Measurements from ENCODE around the gene AKNA. TPM values are rescaled to one million over a fixed set of nuclear protein-coding genes. Genes with fewer than 3 reads are reported as not detected.
A peak's percentile ranks its signal among the peaks of the same experiment; 100 is the strongest.

The AKNA gene
- total and polyA plus RNA-seq, 7 experiments from 2014 or later, result 20.5 to 403 (median 347) TPM

- no peaks in the 10 kb centered on the region for H3K9me3 Mint-ChIP-seq
- no peaks in the 10 kb centered on the region for H3K36me3 Mint-ChIP-seq
- Histone ChIP-seq H3K9me3 (ENCODE audit: control insufficient read depth in 2 of 3, low read length in 3 of 3) (no peaks in the 10 kb centered on the region), H3K27ac (ENCODE audit: low read depth, low read length) (no peak overlapping the region), H3K4me3 (ENCODE audit: low read length) (no peak overlapping the region), H3K4me1 (ENCODE audit: control insufficient read depth in 2 of 2, insufficient read depth in 2 of 2, low read length in 2 of 2) (no peaks in the 10 kb centered on the region), H3K27me3 (ENCODE audit: control insufficient read depth in 2 of 2, insufficient read depth in 2 of 2, low read length in 2 of 2) (no peaks in the 10 kb centered on the region), H3K36me3 (ENCODE audit: control insufficient read depth in 2 of 3, insufficient read depth in 3 of 3, low read length in 3 of 3) (no peaks in the 10 kb centered on the region)
- no peak overlapping the region for H3K27ac Mint-ChIP-seq
- ATAC-seq, result no peak
- no peak overlapping the region for H3K4me3 Mint-ChIP-seq
- CTCF ChIA-PET, result interaction anchor here (1.1 to 7.5 kb wide), 3 partner anchors 27 to 221 kb away, joined by 3 to 65 read pairs (median 8); no protein-coding TSS in a partner anchor
- H3K27me3 Mint-ChIP-seq, result peaks cover 0 to 15% (median 0%) of the 10 kb centered on the region in 5 donors
- intact Hi-C loops (cut with micrococcal nuclease), result loop anchor here in 1 of 2 donors (10.0 kb wide), 1 partner anchor 222 kb away; the partner anchor contains the start of gene TEX53
- H3K4me1 Mint-ChIP-seq, result peaks cover 0 to 5% (median 4%) of the 10 kb centered on the region in 7 donors
- DNase-seq, result no peak
- POLR2A ChIA-PET, result no interaction called here
Measured at GRCh38 chr9:114432323-114433067, 44.7 kb upstream of the AKNA start.

GRCh38 chr9:114431770-114432169 lies 44.0 kb upstream of the AKNA start:
- Mint-ChIP-seq H3K27ac (no peak overlapping the region), H3K4me1 (peaks cover 0 to 5% (median 4%) of the 10 kb centered on the region in 7 donors), H3K36me3 (no peaks in the 10 kb centered on the region), H3K27me3 (peaks cover 0 to 19% (median 0%) of the 10 kb centered on the region in 5 donors), H3K9me3 (no peaks in the 10 kb centered on the region), H3K4me3 (no peak overlapping the region)
- no peak overlapping the region for H3K4me3 ChIP-seq (ENCODE audit: low read length)
- H3K4me1 ChIP-seq (ENCODE audit: control insufficient read depth in 2 of 2, insufficient read depth in 2 of 2, low read length in 2 of 2), result no peaks in the 10 kb centered on the region
- intact Hi-C loops (cut with micrococcal nuclease), result loop anchor here in 1 of 2 donors (10.0 kb wide), 1 partner anchor 223 kb away; the partner anchor contains the start of gene TEX53
- no peak overlapping the region for H3K27ac ChIP-seq (ENCODE audit: low read depth, low read length)
- CTCF ChIA-PET, result interaction anchor here (7.5 kb wide), 1 partner anchor 222 kb away, joined by 65 read pairs; no protein-coding TSS in a partner anchor
- ATAC-seq (no peak), DNase-seq (no peak)
- H3K27me3 ChIP-seq (ENCODE audit: control insufficient read depth in 2 of 2, insufficient read depth in 2 of 2, low read length in 2 of 2), result no peaks in the 10 kb centered on the region
- H3K36me3 ChIP-seq (ENCODE audit: control insufficient read depth in 2 of 3, insufficient read depth in 3 of 3, low read length in 3 of 3), result no peaks in the 10 kb centered on the region
- H3K9me3 ChIP-seq (ENCODE audit: control insufficient read depth in 2 of 3, low read length in 3 of 3), result no peaks in the 10 kb centered on the region
- POLR2A ChIA-PET, result interaction anchor here (0.6 kb wide), 1 partner anchor 9 kb away, joined by 4 read pairs; no protein-coding TSS in a partner anchor

DNA sequence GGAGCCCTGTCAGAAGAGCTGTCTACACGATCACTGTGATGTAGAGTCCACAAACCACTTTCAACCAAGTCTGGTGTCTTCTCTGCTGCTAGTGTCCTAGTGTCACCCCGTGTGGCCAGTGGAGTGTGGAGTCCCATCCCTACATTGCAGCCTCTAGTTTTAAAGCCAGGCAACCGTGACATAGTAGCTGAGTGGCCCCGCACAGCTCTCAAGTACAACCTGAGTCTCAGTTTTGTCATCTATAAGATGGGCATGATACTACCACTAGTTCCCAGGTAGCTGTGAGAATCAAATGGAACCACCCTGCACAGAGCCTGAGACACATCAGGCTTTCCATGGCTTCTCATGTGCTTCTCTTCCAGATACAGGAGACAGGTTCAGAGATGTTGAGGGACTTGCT lies 43.2 kb upstream of the AKNA start:
- Mint-ChIP-seq H3K36me3 (no peaks in the 10 kb centered on the region), H3K27ac (no peak overlapping the region)
- ATAC-seq, result no peak

DNA sequence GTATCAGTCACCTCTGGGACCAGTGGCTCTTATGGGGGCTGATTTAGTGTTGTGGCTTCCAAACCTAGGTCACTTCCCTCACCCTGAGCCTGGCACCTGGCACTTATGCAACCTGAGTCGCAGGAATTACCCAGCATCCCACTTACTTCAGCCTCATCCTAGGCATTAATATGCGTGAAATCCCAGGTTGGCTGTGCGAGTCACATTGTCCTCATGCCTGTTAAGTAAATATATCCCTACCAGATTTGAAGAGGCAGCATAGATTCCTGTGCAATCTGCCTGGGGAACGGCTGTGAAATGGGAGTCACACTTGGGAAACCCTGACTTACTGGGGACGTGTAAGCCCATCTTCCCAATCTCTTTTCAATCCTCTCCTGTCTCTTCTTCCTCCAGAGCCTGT lies 42.7 kb upstream of the AKNA start:
- no peaks in the 10 kb centered on the region for H3K4me1 ChIP-seq (ENCODE audit: control insufficient read depth in 2 of 2, insufficient read depth in 2 of 2, low read length in 2 of 2)
- H3K27ac ChIP-seq (ENCODE audit: low read depth, low read length), result no peak overlapping the region
- ChIA-PET CTCF (interaction anchor here (7.5 kb wide), 1 partner anchor 223 kb away, joined by 65 read pairs; no protein-coding TSS in a partner anchor), POLR2A (no interaction called here)
- Mint-ChIP-seq H3K36me3 (no peaks in the 10 kb centered on the region), H3K4me3 (no peak overlapping the region), H3K9me3 (no peaks in the 10 kb centered on the region), H3K27me3 (peaks cover 0 to 19% (median 0%) of the 10 kb centered on the region in 5 donors), H3K27ac (no peak overlapping the region), H3K4me1 (peaks cover 0 to 5% (median 4%) of the 10 kb centered on the region in 7 donors)
- H3K27me3 ChIP-seq (ENCODE audit: control insufficient read depth in 2 of 2, insufficient read depth in 2 of 2, low read length in 2 of 2), result no peaks in the 10 kb centered on the region
- no peaks in the 10 kb centered on the region for H3K9me3 ChIP-seq (ENCODE audit: control insufficient read depth in 2 of 3, low read length in 3 of 3)
- no peaks in the 10 kb centered on the region for H3K36me3 ChIP-seq (ENCODE audit: control insufficient read depth in 2 of 3, insufficient read depth in 3 of 3, low read length in 3 of 3)
- ATAC-seq (no peak), DNase-seq (no peak)
- intact Hi-C loops (cut with micrococcal nuclease), result loop anchor here in 1 of 2 donors (10.0 kb wide), 1 partner anchor 224 kb away; the partner anchor contains the start of gene TEX53
- no peak overlapping the region for H3K4me3 ChIP-seq (ENCODE audit: low read length)

More for the DNA sequence above, 43.2 kb upstream of the AKNA start:
- Histone ChIP-seq H3K27me3 (ENCODE audit: control insufficient read depth in 2 of 2, insufficient read depth in 2 of 2, low read length in 2 of 2) (no peaks in the 10 kb centered on the region), H3K4me3 (ENCODE audit: low read length) (no peak overlapping the region), H3K4me1 (ENCODE audit: control insufficient read depth in 2 of 2, insufficient read depth in 2 of 2, low read length in 2 of 2) (no peaks in the 10 kb centered on the region), H3K9me3 (ENCODE audit: control insufficient read depth in 2 of 3, low read length in 3 of 3) (no peaks in the 10 kb centered on the region), H3K27ac (ENCODE audit: low read depth, low read length) (no peak overlapping the region), H3K36me3 (ENCODE audit: control insufficient read depth in 2 of 3, insufficient read depth in 3 of 3, low read length in 3 of 3) (no peaks in the 10 kb centered on the region)
- H3K27me3 Mint-ChIP-seq, result peaks cover 0 to 19% (median 0%) of the 10 kb centered on the region in 5 donors
- ChIA-PET POLR2A (no interaction called here), CTCF (interaction anchor here (7.5 kb wide), 1 partner anchor 222 kb away, joined by 65 read pairs; no protein-coding TSS in a partner anchor)
- DNase-seq, result no peak
- intact Hi-C loops (cut with micrococcal nuclease), result loop anchor here in 1 of 2 donors (10.0 kb wide), 1 partner anchor 224 kb away; the partner anchor contains the start of gene TEX53
- H3K4me1 Mint-ChIP-seq, result peaks cover 0 to 5% (median 4%) of the 10 kb centered on the region in 7 donors
- H3K4me3 Mint-ChIP-seq, result no peak overlapping the region
- no peaks in the 10 kb centered on the region for H3K9me3 Mint-ChIP-seq

- Mint-ChIP-seq H3K4me3 (no peak overlapping the region), H3K27me3 (peaks cover 0 to 19% (median 0%) of the 10 kb centered on the region in 5 donors), H3K9me3 (no peaks in the 10 kb centered on the region), H3K4me1 (peaks cover 0 to 5% (median 4%) of the 10 kb centered on the region in 7 donors), H3K36me3 (no peaks in the 10 kb centered on the region), H3K27ac (peak overlapping the region in 1 of 9 donors; percentile 49)
- ChIA-PET POLR2A (no interaction called here), CTCF (interaction anchor here (0.6 kb wide), 1 partner anchor 57 kb away, joined by 3 read pairs; no protein-coding TSS in a partner anchor)
- no peak for ATAC-seq
- Histone ChIP-seq H3K4me1 (ENCODE audit: control insufficient read depth in 2 of 2, insufficient read depth in 2 of 2, low read length in 2 of 2) (no peaks in the 10 kb centered on the region), H3K36me3 (ENCODE audit: control insufficient read depth in 2 of 3, insufficient read depth in 3 of 3, low read length in 3 of 3) (no peaks in the 10 kb centered on the region), H3K9me3 (ENCODE audit: control insufficient read depth in 2 of 3, low read length in 3 of 3) (no peaks in the 10 kb centered on the region), H3K27me3 (ENCODE audit: control insufficient read depth in 2 of 2, insufficient read depth in 2 of 2, low read length in 2 of 2) (no peaks in the 10 kb centered on the region), H3K27ac (ENCODE audit: low read depth, low read length) (no peak overlapping the region), H3K4me3 (ENCODE audit: low read length) (no peak overlapping the region)
- intact Hi-C loops (cut with micrococcal nuclease), result no loop called here
- DNase-seq, result no peak
Measured at GRCh38 chr9:114429488-114429887, 41.7 kb upstream of the AKNA start.

DNA sequence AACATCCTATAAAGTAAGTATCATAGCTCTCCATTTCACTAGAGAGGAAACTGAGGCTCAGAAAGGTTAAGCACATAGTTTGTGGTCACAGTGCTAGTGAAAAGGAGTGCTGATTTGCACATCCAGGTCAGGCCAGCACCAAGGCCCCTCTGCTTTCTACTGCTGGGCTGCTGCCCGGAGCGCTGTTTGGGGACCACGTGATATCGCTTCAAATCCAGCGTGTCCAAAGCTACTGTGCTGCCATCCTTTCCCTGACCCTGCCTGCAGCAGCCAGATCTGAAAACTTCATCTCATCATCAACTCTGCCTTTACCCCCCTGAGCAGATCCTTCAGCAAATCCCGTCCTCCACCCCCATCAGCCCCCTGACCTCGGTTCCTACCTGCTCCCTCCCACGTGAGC lies 40.7 kb upstream of the AKNA start:
- Histone ChIP-seq H3K27me3 (ENCODE audit: control insufficient read depth in 2 of 2, insufficient read depth in 2 of 2, low read length in 2 of 2) (no peaks in the 10 kb centered on the region), H3K36me3 (ENCODE audit: control insufficient read depth in 2 of 3, insufficient read depth in 3 of 3, low read length in 3 of 3) (no peaks in the 10 kb centered on the region), H3K4me1 (ENCODE audit: control insufficient read depth in 2 of 2, insufficient read depth in 2 of 2, low read length in 2 of 2) (no peaks in the 10 kb centered on the region), H3K4me3 (ENCODE audit: low read length) (no peak overlapping the region), H3K9me3 (ENCODE audit: control insufficient read depth in 2 of 3, low read length in 3 of 3) (no peaks in the 10 kb centered on the region), H3K27ac (ENCODE audit: low read depth, low read length) (no peak overlapping the region)
- H3K4me1 Mint-ChIP-seq, result no peaks in the 10 kb centered on the region
- POLR2A ChIA-PET, result no interaction called here
- intact Hi-C loops (cut with micrococcal nuclease), result no loop called here
- H3K27ac Mint-ChIP-seq, result no peak overlapping the region
- CTCF ChIA-PET, result interaction anchor here (0.9 kb wide), 1 partner anchor 164 kb away, joined by 3 read pairs; no protein-coding TSS in a partner anchor
- no peak for ATAC-seq
- H3K27me3 Mint-ChIP-seq, result peaks cover 0 to 19% (median 0%) of the 10 kb centered on the region in 5 donors
- no peaks in the 10 kb centered on the region for H3K36me3 Mint-ChIP-seq
- DNase-seq, result no peak
- no peaks in the 10 kb centered on the region for H3K9me3 Mint-ChIP-seq
- H3K4me3 Mint-ChIP-seq, result no peak overlapping the region

All from naive thymus-derived CD4-positive, alpha-beta T cell (primary cell).